ENCODE results near the gene PTTG1.

DNA sequence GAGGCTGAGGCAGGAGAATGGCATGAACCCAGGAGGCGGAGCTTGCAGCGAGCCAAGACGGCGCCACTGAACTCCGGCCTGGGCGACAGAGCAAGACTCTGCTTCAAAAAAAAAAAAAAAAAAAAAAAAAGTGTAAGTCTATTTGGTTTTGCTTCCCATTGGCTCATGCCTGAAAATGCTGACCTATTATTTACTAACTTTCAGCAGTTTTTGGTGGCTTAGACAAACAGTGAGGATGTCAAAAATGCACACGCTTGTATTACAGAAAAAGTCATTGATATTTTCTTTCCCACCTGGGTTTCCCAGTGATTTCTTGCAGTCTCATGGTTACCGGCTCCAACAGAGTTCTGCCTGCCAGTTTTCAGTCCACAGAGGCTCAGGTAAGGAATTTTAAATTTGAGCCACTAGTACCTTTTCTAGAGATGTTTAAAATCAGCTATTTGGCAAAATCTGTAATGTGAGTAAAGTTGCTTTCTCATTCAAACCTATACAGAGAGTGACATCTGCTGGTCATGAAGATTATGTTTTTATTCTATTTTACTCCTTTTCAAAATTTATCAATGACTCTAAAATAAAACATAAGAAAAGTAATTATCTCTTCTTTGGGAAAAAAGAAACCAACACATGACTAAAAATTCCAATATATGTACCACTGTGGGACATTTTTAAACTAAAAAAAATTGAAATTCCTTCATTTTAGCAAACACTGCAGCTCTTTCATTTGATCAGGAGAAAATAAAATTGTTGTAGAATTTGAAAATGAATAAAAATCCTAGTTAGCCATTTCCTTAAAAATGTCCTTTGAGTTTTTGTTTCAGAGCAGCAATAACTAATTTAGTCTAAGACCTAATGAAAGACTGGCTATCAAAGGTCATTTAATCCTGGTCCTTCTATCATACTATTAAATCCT is 30.6 kb upstream of the PTTG1 start:
- TF ChIP-seq, protein P1, sequence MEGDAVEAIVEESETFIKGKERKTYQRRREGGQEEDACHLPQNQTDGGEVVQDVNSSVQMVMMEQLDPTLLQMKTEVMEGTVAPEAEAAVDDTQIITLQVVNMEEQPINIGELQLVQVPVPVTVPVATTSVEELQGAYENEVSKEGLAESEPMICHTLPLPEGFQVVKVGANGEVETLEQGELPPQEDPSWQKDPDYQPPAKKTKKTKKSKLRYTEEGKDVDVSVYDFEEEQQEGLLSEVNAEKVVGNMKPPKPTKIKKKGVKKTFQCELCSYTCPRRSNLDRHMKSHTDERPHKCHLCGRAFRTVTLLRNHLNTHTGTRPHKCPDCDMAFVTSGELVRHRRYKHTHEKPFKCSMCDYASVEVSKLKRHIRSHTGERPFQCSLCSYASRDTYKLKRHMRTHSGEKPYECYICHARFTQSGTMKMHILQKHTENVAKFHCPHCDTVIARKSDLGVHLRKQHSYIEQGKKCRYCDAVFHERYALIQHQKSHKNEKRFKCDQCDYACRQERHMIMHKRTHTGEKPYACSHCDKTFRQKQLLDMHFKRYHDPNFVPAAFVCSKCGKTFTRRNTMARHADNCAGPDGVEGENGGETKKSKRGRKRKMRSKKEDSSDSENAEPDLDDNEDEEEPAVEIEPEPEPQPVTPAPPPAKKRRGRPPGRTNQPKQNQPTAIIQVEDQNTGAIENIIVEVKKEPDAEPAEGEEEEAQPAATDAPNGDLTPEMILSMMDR (optimal IDR thresholded peaks at IDR 0.05 in 1 of 3, IDR thresholded peaks at IDR 0.05 in 1 of 3, conservative IDR thresholded peaks at IDR 0.05 in 1 of 3; ENCODE audit: extremely low read depth in 1 of 3, insufficient read depth in 2 of 3, low read length in 3 of 3) = peak in 2 of 3 experiments; percentile 21 to 24
- no peak for TF ChIP-seq EZH2 (IDR thresholded peaks at IDR 0.05; ENCODE audit: low read length)
